ENCODE results near the gene CCDC134.
"Not testable (repeated sequence)": the region's sequence is repeated elsewhere in the genome, so short reads cannot be mapped to it uniquely, and the experiment has no call there.

CCDC134 gene

GRCh38 chr22:41826021-41826420, 25.5 kb downstream of the CCDC134 start:
- no peak for DNase-seq

- no peak for DNase-seq
These were observed 26.2 kb downstream of the CCDC134 start for GRCh38 chr22:41826430-41827383.

- DNase-seq: no peak
These were observed 27.2 kb downstream of the CCDC134 start for GRCh38 chr22:41827671-41828070.

- no peak for DNase-seq
These were observed 28.0 kb downstream of the CCDC134 start for GRCh38 chr22:41828516-41828915.

GRCh38 chr22:41830174-41830573, 29.7 kb downstream of the CCDC134 start:
- no peak for DNase-seq

- no peak for DNase-seq
These were observed 30.9 kb downstream of the CCDC134 start for GRCh38 chr22:41831383-41831782.

- no peak for DNase-seq
These were observed 31.5 kb downstream of the CCDC134 start for GRCh38 chr22:41831828-41832552.

- DNase-seq: peak; percentile 96
These were observed 32.3 kb downstream of the CCDC134 start, which contains the start of gene SREBF2 for GRCh38 chr22:41832553-41833368. SREBF2 (plus strand) TSS chr22:41833105; CDS start chr22:41833271, 166 bp downstream.

- no peak for DNase-seq
These were observed 33.0 kb downstream of the CCDC134 start for GRCh38 chr22:41833369-41834004.

GRCh38 chr22:41834005-41834944, 33.8 kb downstream of the CCDC134 start:
- no peak for DNase-seq

- DNase-seq: not testable (repeated sequence)
These were observed 35.0 kb downstream of the CCDC134 start for GRCh38 chr22:41835462-41835861.

- no peak for DNase-seq
These were observed 36.1 kb downstream of the CCDC134 start for GRCh38 chr22:41836551-41836950.

GRCh38 chr22:41838842-41839618, 38.6 kb downstream of the CCDC134 start:
- DNase-seq: no peak

- no peak for DNase-seq
These were observed 39.7 kb downstream of the CCDC134 start for GRCh38 chr22:41840216-41840615.

GRCh38 chr22:41841085-41841712, 40.7 kb downstream of the CCDC134 start:
- DNase-seq: no peak

GRCh38 chr22:41842996-41843970, 42.8 kb downstream of the CCDC134 start:
- DNase-seq: no peak

GRCh38 chr22:41844036-41844435, 43.6 kb downstream of the CCDC134 start:
- no peak for DNase-seq

GRCh38 chr22:41844513-41844912, 44.0 kb downstream of the CCDC134 start:
- DNase-seq: no peak
